Stimulated activated CD8-positive, alpha-beta memory T cell treated with anti-CD3 and anti-CD28 coated beads, Interleukin-7, amount 100 ng/mL, for 1 hour (primary cell): ENCODE data around the gene KSR1.
"Not testable (repeated sequence)": the region's sequence is repeated elsewhere in the genome, so short reads cannot be mapped to it uniquely, and the experiment has no call there.

Source experiments
- DNase-seq, 2 donors: peaks; one replicate each; pipeline ENCODE4 v3.0.0-alpha.2; 2020; ENCODE audit warnings: low read depth in 2 of 2

KSR1 gene

DNA sequence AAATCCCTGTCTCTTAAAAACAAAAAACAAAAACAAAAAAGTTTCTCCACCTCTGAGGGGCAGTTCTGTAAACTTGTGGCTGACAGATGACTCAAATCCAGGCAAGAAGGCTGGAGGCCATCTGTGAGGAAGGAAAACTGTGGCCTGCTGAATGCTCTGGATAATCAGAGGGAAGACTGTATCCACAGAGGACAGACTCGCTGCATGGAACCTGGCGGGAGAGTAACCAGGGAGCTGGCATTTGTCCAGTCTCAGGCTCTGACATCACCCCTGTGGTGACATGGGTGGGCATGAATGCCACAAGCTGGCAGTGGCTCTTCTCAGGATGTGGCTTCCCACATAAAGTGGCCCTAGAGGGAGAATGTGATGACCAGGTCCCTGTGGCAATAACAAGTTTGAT, 2.8 kb upstream of the KSR1 start:
- no peak for DNase-seq

DNA sequence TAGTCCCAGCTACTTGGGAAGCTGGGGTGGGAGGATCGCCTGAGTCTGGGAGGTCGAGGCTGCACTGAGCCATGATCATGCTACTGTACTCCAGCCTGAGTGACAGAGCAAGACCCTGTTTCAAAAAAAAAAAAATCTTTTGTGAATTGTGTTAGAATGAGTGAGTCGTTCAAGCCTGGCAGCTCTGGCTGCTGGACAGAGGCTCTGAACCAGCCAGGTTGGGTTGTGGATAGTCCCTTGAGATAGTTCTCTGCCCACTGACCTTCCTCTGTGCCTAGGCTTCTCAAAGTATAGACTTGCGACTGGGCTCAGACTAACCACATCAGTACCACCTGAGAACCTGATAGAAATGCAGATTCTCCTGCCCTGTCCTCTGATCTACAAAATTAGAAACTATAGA, 2.2 kb upstream of the KSR1 start:
- no peak for DNase-seq

GRCh38 chr17:27455236-27455913, 873 bp upstream of the KSR1 start:
- DNase-seq, result no peak

GRCh38 chr17:27456681-27457359, 572 bp downstream of the KSR1 start:
- DNase-seq, result no peak

- DNase-seq, result no peak
These were observed 1.1 kb downstream of the KSR1 start for GRCh38 chr17:27457360-27457715.

- no peak for DNase-seq
These were observed 1.7 kb downstream of the KSR1 start for GRCh38 chr17:27457731-27458523.

- DNase-seq, result no peak
These were observed 2.3 kb downstream of the KSR1 start for GRCh38 chr17:27458524-27458908.

GRCh38 chr17:27459433-27459832, 3.2 kb downstream of the KSR1 start:
- no peak for DNase-seq

GRCh38 chr17:27460196-27460725, 4.0 kb downstream of the KSR1 start:
- DNase-seq, result no peak

DNA sequence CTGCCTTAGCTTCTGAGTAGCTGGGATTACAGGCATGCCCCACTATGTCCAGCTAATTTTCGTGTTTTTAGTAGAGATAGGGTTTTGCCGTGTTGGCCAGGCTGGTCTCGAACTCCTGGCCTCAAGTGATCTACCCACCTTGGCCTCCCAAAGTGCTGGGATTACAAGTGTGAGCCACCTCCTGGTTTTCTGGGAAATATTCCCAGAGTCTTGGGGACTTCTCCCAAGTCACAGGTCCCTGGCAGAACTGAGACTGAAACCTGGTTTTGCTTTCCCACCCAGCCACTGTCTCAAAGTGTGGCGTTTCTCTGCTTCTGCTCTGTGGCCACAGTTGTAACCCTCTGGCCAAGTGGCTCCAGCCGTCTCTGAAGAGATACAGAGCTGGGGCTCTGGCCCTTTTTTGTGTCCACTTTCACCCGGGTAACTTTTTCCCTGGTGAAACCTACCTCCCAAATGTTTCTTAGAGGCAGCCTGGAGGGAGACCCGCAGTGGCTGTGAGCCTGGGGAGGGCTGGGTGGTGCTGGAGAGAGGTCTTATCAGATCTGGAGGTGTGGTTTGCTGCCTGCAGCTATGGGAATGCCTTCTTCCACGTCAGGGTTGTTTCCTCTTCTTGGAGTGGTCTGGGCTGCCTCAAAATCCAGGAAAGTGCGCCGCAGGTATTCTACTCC, 5.1 kb downstream of the KSR1 start:
- no peak for DNase-seq

- DNase-seq, result no peak
These were observed 5.9 kb downstream of the KSR1 start for GRCh38 chr17:27462149-27462548.

DNA sequence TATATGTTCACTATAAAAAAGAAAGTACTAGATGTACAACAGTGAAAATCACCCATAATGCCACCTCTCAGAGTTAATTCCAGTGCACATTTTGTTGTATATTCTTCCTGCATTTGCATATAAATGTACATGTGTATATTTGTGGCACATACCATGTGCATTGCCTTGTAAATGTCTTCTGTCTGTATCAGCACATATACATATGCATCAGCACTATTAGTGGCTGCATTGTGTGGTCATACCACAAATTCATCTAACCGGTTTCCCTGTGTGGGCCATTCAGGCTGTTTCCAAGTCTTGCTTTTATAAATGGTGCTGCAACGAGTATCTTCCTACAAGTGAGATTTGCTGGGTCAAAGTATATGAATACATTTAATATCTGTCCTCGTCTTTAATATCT, 6.5 kb downstream of the KSR1 start:
- no peak for DNase-seq

- no peak for DNase-seq
These were observed 7.0 kb downstream of the KSR1 start for GRCh38 chr17:27463235-27463677.

DNA sequence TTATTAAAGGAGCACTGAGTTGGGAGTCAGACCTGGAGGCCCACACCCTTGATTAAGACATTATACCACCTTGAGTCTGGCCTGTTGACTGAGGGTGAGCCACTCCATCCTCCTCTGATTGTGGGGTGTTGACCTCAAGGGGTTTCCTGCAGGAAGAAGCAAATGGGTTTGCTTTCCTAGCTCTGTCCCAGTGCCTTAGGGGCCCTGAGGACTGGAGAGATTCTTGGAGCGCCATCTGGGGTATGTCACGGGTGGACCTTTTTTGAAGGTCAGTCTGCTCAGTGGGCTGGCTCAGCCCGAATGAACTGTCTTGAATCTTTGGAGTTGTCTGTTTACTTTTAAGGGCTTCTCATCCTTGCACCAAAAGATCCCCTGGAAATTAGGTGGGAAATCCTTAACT, 7.8 kb downstream of the KSR1 start:
- not testable (repeated sequence) for DNase-seq

- no peak for DNase-seq
These were observed 8.2 kb downstream of the KSR1 start for GRCh38 chr17:27464431-27464830.

- not testable (repeated sequence) for DNase-seq
These were observed 9.6 kb downstream of the KSR1 start for GRCh38 chr17:27465875-27466274.

- no peak for DNase-seq
These were observed 10.1 kb downstream of the KSR1 start for GRCh38 chr17:27466376-27466742.

- DNase-seq, result no peak
These were observed 10.6 kb downstream of the KSR1 start for GRCh38 chr17:27466743-27467375.

GRCh38 chr17:27469256-27469655, 13.0 kb downstream of the KSR1 start:
- DNase-seq, result no peak

DNA sequence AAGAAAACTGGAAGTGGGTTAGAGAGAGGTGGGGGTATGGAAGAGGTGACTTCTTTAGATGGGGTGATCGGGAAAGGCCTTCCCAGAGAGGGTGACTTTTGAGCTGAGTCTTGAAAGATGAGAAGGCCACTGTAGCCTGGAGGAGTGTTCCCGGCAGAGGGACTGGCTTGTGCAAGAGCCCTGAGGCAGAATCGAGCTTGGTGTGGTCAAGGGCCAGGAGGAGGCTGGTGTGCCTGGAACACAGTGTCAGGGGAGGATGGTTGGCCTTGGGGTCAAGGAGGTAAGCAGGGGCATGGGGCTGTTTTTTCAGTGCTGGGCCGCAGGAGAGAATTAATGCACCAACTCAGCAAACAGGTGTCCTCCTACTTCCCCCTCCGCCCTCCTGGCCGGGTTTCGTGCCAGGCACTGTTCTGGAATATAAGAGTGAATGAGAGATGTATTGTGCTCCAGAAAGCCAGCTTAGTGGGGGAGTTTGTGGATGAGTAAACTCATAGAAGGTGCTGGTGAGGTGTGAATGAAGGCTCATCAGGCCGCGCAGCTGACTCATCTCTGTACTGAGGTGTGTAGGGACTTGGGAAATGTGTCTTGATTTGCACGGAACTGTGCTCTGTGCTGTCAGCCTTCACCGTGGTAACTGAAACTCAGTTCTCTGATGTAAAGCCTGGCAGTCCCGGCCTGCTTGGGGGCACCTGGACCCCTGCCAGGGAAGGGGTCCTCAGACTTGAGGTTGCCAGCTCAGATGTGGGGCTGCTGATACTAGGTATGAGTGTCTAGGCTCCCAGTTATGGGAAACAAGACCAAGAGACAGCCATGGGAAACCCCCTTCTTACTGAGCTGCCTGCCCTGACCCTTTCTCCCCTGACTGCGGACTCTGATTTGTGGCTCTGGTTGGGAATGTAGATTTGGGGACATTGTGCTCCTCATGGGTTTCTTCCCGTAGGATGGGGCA, 15.3 kb downstream of the KSR1 start:
- DNase-seq, result peak in 1 of 2 donors; percentile 25
